DND-41 (cell line): Measurements from ENCODE around the gene SCAMP5.

ENCODE experiments used
- ATAC-seq: fragments of 200-7000 bp; cut with Tn5 transposase; 3 replicates; pipeline ENCODE4 v1.9.1; 2021; ENCODE audit warnings: low read depth; ENCODE audit not compliant: insufficient read depth
- DNase-seq: peaks from one replicate; pipeline ENCODE4 v3.0.0-alpha.2; 2020
- H2AFZ ChIP-seq: 2 replicates; pipeline ENCODE4 v1.6.0; 2012; ENCODE audit warnings: low read depth, low read length
- H3K27ac ChIP-seq: 2 replicates; pipeline ENCODE4 v1.5.1; 2012; ENCODE audit warnings: low read length, inconsistent platforms
- H3K27me3 ChIP-seq: fragments of 200-600 bp; sonication (generic); 2 replicates; pipeline ENCODE4 v1.6.0; 2012; ENCODE audit warnings: low read length, mild to moderate bottlenecking, inconsistent platforms; ENCODE audit not compliant: insufficient read depth, poor library complexity
- H3K36me3 ChIP-seq: 2 replicates; pipeline ENCODE4 v1.5.1; 2012; ENCODE audit warnings: low read length, inconsistent platforms; ENCODE audit not compliant: insufficient read depth
- H3K4me1 ChIP-seq: 2 replicates; pipeline ENCODE4 v1.5.1; 2012; ENCODE audit warnings: mild to moderate bottlenecking, low read length; ENCODE audit not compliant: insufficient read depth
- H3K4me2 ChIP-seq: 2 replicates; pipeline ENCODE4 v1.6.0; 2012; ENCODE audit warnings: mild to moderate bottlenecking, moderate library complexity, low read length, inconsistent platforms; ENCODE audit not compliant: insufficient read depth
- H3K4me3 ChIP-seq, 2 experiments: fragments of 200-600 bp in 1 of 2; shearing (Covaris generic) in 1 of 2; 2 replicates each; pipeline ENCODE4 v1.5.1; 2012 to 2016; ENCODE audit warnings: inconsistent platforms in 2 of 2, low read length in 2 of 2, mild to moderate bottlenecking in 2 of 2, low read depth in 1 of 2, moderate library complexity in 1 of 2
- H3K79me2 ChIP-seq: 2 replicates; pipeline ENCODE4 v1.6.0; 2012; ENCODE audit warnings: low read length, inconsistent platforms; ENCODE audit not compliant: insufficient read depth
- H3K9ac ChIP-seq: 2 replicates; pipeline ENCODE4 v1.6.0; 2012; ENCODE audit warnings: low read depth, mild to moderate bottlenecking, inconsistent platforms, low read length, moderate library complexity
- H3K9me3 ChIP-seq: 2 replicates; pipeline ENCODE4 v1.5.1; 2012; ENCODE audit warnings: low read length, moderate library complexity, mild to moderate bottlenecking, inconsistent platforms; ENCODE audit not compliant: insufficient read depth, severe bottlenecking
- H4K20me1 ChIP-seq: 2 replicates; pipeline ENCODE4 v1.6.0; 2012; ENCODE audit warnings: low read length; ENCODE audit not compliant: insufficient read depth
- CTCF ChIP-seq: IDR thresholded peaks from 2 replicates; pipeline ENCODE4 v1.5.1; 2012; ENCODE audit warnings: borderline replicate concordance, low read length, moderate library complexity, mild to moderate bottlenecking; ENCODE audit not compliant: poor library complexity, severe bottlenecking; ENCODE audit errors: extremely low read depth
- EZH2 ChIP-seq: IDR thresholded peaks from 3 replicates; pipeline ENCODE4 v1.6.1; 2012; ENCODE audit warnings: borderline replicate concordance, low read depth, mild to moderate bottlenecking, moderate library complexity, low read length, inconsistent platforms; ENCODE audit not compliant: severe bottlenecking

Gene SCAMP5

GRCh38 chr15:75042730-75043508 is 47.6 kb downstream of the SCAMP5 start:
- Histone ChIP-seq H3K4me3 (no peak overlapping the region), H3K27me3 (no peaks in the 10 kb centered on the region), H3K27ac (no peak overlapping the region; the same call in 1 of the 2 replicates), H3K79me2 (no peaks in the 10 kb centered on the region), H3K4me1 (no peaks in the 10 kb centered on the region), H3K4me2 (no peak overlapping the region), H3K36me3 (peaks cover 13% of the 10 kb centered on the region; the same call in 1 of the 2 replicates), H3K9me3 (no peaks in the 10 kb centered on the region), H3K9ac (no peak overlapping the region), H2AFZ (no peak overlapping the region), H4K20me1 (0 out of 2 replicates have a peak, but pooled peaks cover 5% of the 10 kb centered on the region)
- DNase-seq (peak; percentile 39), ATAC-seq (peak; percentile 66)
- TF ChIP-seq EZH2 (no peak), CTCF (peak; percentile 55)

- no peaks in the 10 kb centered on the region for H3K27me3 ChIP-seq
- ATAC-seq, result no peak
- H3K27ac ChIP-seq, result no peak overlapping the region; the same call in 1 of the 2 replicates
- no peaks in the 10 kb centered on the region for H3K79me2 ChIP-seq
- H3K9ac ChIP-seq, result no peak overlapping the region
- peaks cover 14% of the 10 kb centered on the region; the same call in 1 of the 2 replicates for H3K36me3 ChIP-seq
- no peaks in the 10 kb centered on the region for H3K4me1 ChIP-seq
- TF ChIP-seq EZH2 (no peak), CTCF (no peak)
- H3K9me3 ChIP-seq, result no peaks in the 10 kb centered on the region
- no peak for DNase-seq
- no peak overlapping the region for H2AFZ ChIP-seq
- 0 out of 2 replicates have a peak, but pooled peaks cover 5% of the 10 kb centered on the region for H4K20me1 ChIP-seq
- H3K4me3 ChIP-seq, result no peak overlapping the region
- H3K4me2 ChIP-seq, result no peak overlapping the region
These were observed 48.3 kb downstream of the SCAMP5 start for GRCh38 chr15:75043509-75044257.

- Histone ChIP-seq H3K4me1 (no peaks in the 10 kb centered on the region), H3K27ac (no peak overlapping the region), H3K9ac (no peak overlapping the region), H3K27me3 (no peaks in the 10 kb centered on the region), H3K36me3 (peaks cover 19% of the 10 kb centered on the region), H3K4me2 (no peak overlapping the region), H2AFZ (no peak overlapping the region), H3K9me3 (no peaks in the 10 kb centered on the region), H3K79me2 (no peaks in the 10 kb centered on the region), H3K4me3 (no peak overlapping the region), H4K20me1 (0 out of 2 replicates have a peak, but pooled peaks cover 5% of the 10 kb centered on the region)
- TF ChIP-seq EZH2, result no peak
- no peak for TF ChIP-seq CTCF
- DNase-seq (no peak), ATAC-seq (no peak)
These were observed 49.0 kb downstream of the SCAMP5 start for GRCh38 chr15:75044258-75044878.
